CD4-positive, CD25-positive, alpha-beta regulatory T cell (primary cell): ENCODE data around the gene SLC9A9. TPM values are rescaled to one million over a fixed set of nuclear protein-coding genes. Genes with fewer than 3 reads are reported as not detected.

Experiments used
- ATAC-seq, 2 donors: fragments of 150-1000 bp; cut with Tn5 transposase; one replicate each; pipeline ENCODE4 v1.10.0; 2021; ENCODE audit warnings: low read depth in 2 of 2, moderate number of reproducible peaks in 2 of 2, moderate library complexity in 1 of 2
- DNase-seq, 3 donors: peaks; one replicate each; pipeline versions ENCODE4 v3.0.0 to v3.0.0-alpha.2; 2012 to 2022; ENCODE audit warnings: mixed read lengths in 1 of 3
- H3K27ac ChIP-seq: one replicate; pipeline ENCODE4 v1.7.0; 2013; ENCODE audit warnings: mild to moderate bottlenecking, low read length; ENCODE audit not compliant: insufficient read depth, poor library complexity, severe bottlenecking
- H3K27me3 ChIP-seq: one replicate; pipeline ENCODE4 v1.7.0; 2013; ENCODE audit warnings: low read length; ENCODE audit not compliant: control insufficient read depth, insufficient read depth
- H3K36me3 ChIP-seq: one replicate; pipeline ENCODE4 v1.7.0; 2013; ENCODE audit warnings: mild to moderate bottlenecking, low read length, moderate library complexity; ENCODE audit not compliant: control insufficient read depth, insufficient read depth
- H3K4me1 ChIP-seq: 2 replicates; pipeline ENCODE4 v1.7.0; 2013; ENCODE audit warnings: mild to moderate bottlenecking, low read length; ENCODE audit not compliant: insufficient read depth, control insufficient read depth, poor library complexity, severe bottlenecking
- H3K4me3 ChIP-seq: one replicate; pipeline ENCODE4 v1.7.0; 2013; ENCODE audit warnings: low read depth, mild to moderate bottlenecking, low read length, moderate library complexity
- H3K9me3 ChIP-seq, 2 experiments: 1 replicate in 1 of 2; 2 replicates in 1 of 2; pipeline ENCODE4 v1.7.0; 2013; ENCODE audit warnings: low read length in 2 of 2, mild to moderate bottlenecking in 1 of 2, moderate library complexity in 1 of 2; ENCODE audit not compliant: control insufficient read depth in 2 of 2
- H3K27ac Mint-ChIP-seq, 3 donors: one replicate each; pipeline ENCODE4 v1.8.0; 2020 to 2022; ENCODE audit warnings: mild to moderate bottlenecking in 3 of 3, mixed read lengths in 3 of 3, moderate library complexity in 2 of 3
- H3K27me3 Mint-ChIP-seq: one replicate; pipeline ENCODE4 v1.8.0; 2022; ENCODE audit warnings: mild to moderate bottlenecking, mixed read lengths
- H3K36me3 Mint-ChIP-seq: one replicate; pipeline ENCODE4 v1.8.0; 2020; ENCODE audit warnings: mixed read lengths
- H3K4me1 Mint-ChIP-seq, 4 donors: one replicate each; pipeline ENCODE4 v1.8.0; 2020 to 2022; ENCODE audit warnings: mixed read lengths in 4 of 4, mild to moderate bottlenecking in 1 of 4
- H3K4me3 Mint-ChIP-seq, 4 donors: one replicate each; pipeline ENCODE4 v1.8.0; 2020 to 2022; ENCODE audit warnings: mild to moderate bottlenecking in 4 of 4, mixed read lengths in 4 of 4, moderate library complexity in 3 of 4
- H3K9me3 Mint-ChIP-seq, 7 donors: one replicate each; pipeline ENCODE4 v1.8.0; 2020 to 2022; ENCODE audit warnings: mixed read lengths in 7 of 7, mild to moderate bottlenecking in 3 of 7, moderate library complexity in 2 of 7
- polyA plus RNA-seq, 4 donors: library from polyadenylated mRNA; unstranded; fragments of 300-500 nt; fragmentation: Illumina TruSeq; gene quantifications; one replicate each; pipeline ENCODE4 v1.2.3, GENCODE V29; 2021
- total RNA-seq: library from RNA; stranded (reverse); gene quantifications from one replicate; pipeline ENCODE4 v1.2.3, GENCODE V29; 2022

SLC9A9 gene
- total and polyA plus RNA-seq, 5 donors from 2014 or later: 31.7 to 49.3 (median 46.4) TPM

DNA sequence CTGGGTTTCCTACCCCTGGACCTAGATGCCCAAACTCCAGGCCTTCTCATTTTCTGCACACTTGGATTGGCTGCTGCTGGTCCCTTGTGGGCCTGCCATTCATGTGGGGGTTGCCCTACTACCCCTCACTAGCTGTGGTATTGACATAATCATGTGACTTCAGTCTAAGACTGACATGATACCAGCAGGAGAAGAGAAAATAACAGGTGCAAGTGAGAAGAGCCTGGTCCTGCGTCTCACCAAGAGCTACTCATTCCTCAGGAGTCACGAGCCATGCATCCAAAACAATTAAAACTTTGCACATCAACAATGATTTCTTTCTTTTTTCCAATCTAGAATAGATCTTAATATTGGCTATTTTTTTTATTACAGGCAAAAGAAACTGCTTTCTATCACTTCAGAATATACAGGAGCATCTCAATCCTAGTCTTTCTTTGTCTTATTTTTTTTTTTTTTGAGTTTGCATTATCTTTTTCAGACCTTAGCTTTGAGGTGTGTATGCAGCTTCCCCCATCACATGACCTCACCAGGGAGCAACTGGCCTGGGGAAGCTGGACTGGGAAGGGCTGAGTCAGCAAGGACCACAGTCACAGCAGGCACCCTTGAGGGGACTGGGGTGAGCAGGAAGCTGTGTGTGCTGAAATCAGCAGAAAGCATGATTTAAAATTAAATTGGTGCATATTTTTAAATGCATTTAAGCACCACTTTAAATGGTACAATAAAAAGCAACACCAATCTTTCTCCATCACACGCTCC is 27.6 kb downstream of the SLC9A9 start:
- H3K9me3 ChIP-seq: no peaks in the 10 kb centered on the region
- DNase-seq (no peak), ATAC-seq (no peak)
- H3K4me1 ChIP-seq: peaks cover 17% of the 10 kb centered on the region
- H3K27me3 ChIP-seq: no peaks in the 10 kb centered on the region
- Mint-ChIP-seq H3K36me3 (peaks cover 21% of the 10 kb centered on the region), H3K4me1 (peaks cover 15 to 40% (median 26%) of the 10 kb centered on the region in 4 donors), H3K27me3 (no peaks in the 10 kb centered on the region), H3K9me3 (no peaks in the 10 kb centered on the region), H3K27ac (peak overlapping the region in 1 of 3 donors; percentile 64), H3K4me3 (no peak overlapping the region)
- no peak overlapping the region for H3K4me3 ChIP-seq
- no peak overlapping the region for H3K27ac ChIP-seq
- H3K36me3 ChIP-seq: no peaks in the 10 kb centered on the region

DNA sequence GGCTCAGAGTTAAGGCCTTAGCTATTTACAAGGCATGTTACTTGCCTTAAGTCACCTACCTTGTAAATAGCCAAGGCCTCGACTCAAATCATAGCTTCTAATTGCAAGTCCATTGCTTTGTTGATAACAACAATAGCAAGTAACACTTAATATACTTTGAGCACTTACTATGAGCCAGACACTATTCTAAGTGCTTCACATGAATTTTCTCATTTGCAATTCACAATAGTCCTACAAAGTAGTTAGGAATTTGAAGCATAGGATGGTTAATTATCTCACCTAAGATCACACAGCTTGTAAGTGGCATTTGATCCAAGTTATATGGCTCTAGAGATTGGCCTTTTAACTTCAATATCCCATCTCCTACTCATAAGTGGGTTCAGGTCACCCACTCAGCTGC is 28.4 kb downstream of the SLC9A9 start:
- no peak for ATAC-seq

DNA sequence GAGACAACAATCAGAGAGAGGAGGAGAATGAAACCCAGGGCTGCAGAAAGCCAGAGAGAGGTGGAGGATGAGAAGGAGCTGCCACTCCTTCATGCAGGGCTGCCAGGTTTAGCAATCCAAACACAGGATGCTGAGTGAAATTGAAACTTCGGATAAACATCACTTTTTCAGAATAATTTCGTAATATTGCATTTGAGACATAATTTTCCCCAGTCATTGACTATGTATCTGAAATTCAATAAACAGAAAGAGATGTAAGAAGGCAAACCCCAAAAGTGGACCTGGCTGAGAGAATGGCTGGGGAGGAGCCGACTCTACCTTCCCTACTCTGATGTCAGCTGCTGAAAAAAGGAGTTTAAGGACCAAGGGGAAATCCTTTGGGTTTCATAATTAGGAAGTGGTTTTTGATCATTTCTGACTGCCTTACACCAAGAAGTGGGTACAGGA is 33.8 kb downstream of the SLC9A9 start:
- no peaks in the 10 kb centered on the region for H3K36me3 ChIP-seq
- Mint-ChIP-seq H3K4me1 (peaks cover 11 to 28% (median 20%) of the 10 kb centered on the region in 4 donors), H3K27me3 (no peaks in the 10 kb centered on the region), H3K27ac (peak overlapping the region; percentile 50 to 67 (median 51)), H3K9me3 (peaks cover 0 to 2% (median 0%) of the 10 kb centered on the region in 7 donors), H3K4me3 (peak overlapping the region in 3 of 4 donors; percentile 18 to 55 (median 54)), H3K36me3 (peaks cover 35% of the 10 kb centered on the region)
- H3K4me3 ChIP-seq: peak overlapping the region; percentile 3
- DNase-seq (peak in 1 of 3 donors; percentile 42), ATAC-seq (no peak)
- no peaks in the 10 kb centered on the region for H3K27me3 ChIP-seq
- no peak overlapping the region for H3K27ac ChIP-seq
- H3K4me1 ChIP-seq: peaks cover 10% of the 10 kb centered on the region
- H3K9me3 ChIP-seq: no peaks in the 10 kb centered on the region

More for the DNA sequence above, 28.4 kb downstream of the SLC9A9 start:
- no peaks in the 10 kb centered on the region for H3K9me3 ChIP-seq
- no peak overlapping the region for H3K27ac Mint-ChIP-seq
- H3K36me3 ChIP-seq: no peaks in the 10 kb centered on the region
- H3K9me3 Mint-ChIP-seq: no peaks in the 10 kb centered on the region
- peaks cover 12 to 37% (median 21%) of the 10 kb centered on the region in 4 donors for H3K4me1 Mint-ChIP-seq
- H3K4me1 ChIP-seq: peaks cover 14% of the 10 kb centered on the region
- H3K27me3 Mint-ChIP-seq: no peaks in the 10 kb centered on the region
- no peak overlapping the region for H3K27ac ChIP-seq
- no peaks in the 10 kb centered on the region for H3K27me3 ChIP-seq
- H3K4me3 Mint-ChIP-seq: no peak overlapping the region
- peaks cover 22% of the 10 kb centered on the region for H3K36me3 Mint-ChIP-seq
- no peak overlapping the region for H3K4me3 ChIP-seq
- no peak for DNase-seq

DNA sequence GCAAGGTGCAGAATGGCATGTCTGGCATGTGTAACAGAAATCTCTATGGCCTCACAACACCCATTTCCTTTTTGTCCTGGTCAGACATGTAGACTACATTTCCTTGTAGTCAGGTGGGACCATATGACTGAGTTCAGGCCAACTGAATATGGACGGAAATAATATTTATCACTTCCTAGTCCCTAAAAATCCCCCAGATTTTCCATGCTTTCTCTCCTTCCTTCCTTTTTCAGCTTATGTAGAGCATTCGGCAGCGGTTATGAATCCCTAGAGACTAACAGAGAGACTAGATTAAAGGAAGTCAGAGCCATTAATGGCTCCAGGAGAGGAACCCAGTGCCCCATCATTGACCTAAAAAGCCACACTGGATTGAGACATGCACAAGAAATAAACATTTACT is 35.8 kb downstream of the SLC9A9 start:
- Mint-ChIP-seq H3K27ac (no peak overlapping the region), H3K4me3 (no peak overlapping the region), H3K4me1 (peaks cover 13 to 34% (median 20%) of the 10 kb centered on the region in 4 donors), H3K27me3 (no peaks in the 10 kb centered on the region), H3K36me3 (peaks cover 35% of the 10 kb centered on the region), H3K9me3 (peaks cover 0 to 2% (median 0%) of the 10 kb centered on the region in 7 donors)
- H3K4me3 ChIP-seq: no peak overlapping the region
- H3K36me3 ChIP-seq: no peaks in the 10 kb centered on the region
- peaks cover 10% of the 10 kb centered on the region for H3K4me1 ChIP-seq
- DNase-seq (no peak), ATAC-seq (no peak)
- no peaks in the 10 kb centered on the region for H3K27me3 ChIP-seq
- no peaks in the 10 kb centered on the region for H3K9me3 ChIP-seq
- no peak overlapping the region for H3K27ac ChIP-seq

DNA sequence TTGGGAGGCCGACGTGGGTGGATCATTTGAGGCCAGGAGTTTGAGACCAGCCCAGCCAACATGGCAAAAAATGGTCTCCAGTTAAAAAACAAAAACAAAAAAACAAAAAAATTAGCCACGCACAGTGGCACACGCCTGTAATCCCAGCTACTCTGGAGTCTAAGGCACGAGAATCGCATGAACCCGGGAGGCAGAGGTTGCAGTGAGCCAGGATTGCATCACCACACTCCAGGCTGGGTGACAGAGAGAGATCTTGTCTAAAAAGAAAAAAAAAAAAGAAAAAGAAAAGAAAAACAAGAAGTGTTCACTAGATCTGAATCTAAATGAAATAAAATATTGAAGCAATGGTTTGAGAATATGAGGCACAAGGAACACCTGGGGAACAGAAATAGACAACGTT is 36.7 kb downstream of the SLC9A9 start:
- peaks cover 0 to 2% (median 0%) of the 10 kb centered on the region in 7 donors for H3K9me3 Mint-ChIP-seq
- no peak overlapping the region for H3K4me3 Mint-ChIP-seq
- H3K27ac ChIP-seq: no peak overlapping the region
- no peaks in the 10 kb centered on the region for H3K27me3 Mint-ChIP-seq
- H3K4me3 ChIP-seq: no peak overlapping the region
- peaks cover 10% of the 10 kb centered on the region for H3K4me1 ChIP-seq
- H3K27me3 ChIP-seq: no peaks in the 10 kb centered on the region
- ATAC-seq (no peak), DNase-seq (no peak)
- H3K27ac Mint-ChIP-seq: no peak overlapping the region
- H3K36me3 ChIP-seq: no peaks in the 10 kb centered on the region
- H3K9me3 ChIP-seq: no peaks in the 10 kb centered on the region
- peaks cover 13 to 34% (median 22%) of the 10 kb centered on the region in 4 donors for H3K4me1 Mint-ChIP-seq
- H3K36me3 Mint-ChIP-seq: peaks cover 37% of the 10 kb centered on the region

DNA sequence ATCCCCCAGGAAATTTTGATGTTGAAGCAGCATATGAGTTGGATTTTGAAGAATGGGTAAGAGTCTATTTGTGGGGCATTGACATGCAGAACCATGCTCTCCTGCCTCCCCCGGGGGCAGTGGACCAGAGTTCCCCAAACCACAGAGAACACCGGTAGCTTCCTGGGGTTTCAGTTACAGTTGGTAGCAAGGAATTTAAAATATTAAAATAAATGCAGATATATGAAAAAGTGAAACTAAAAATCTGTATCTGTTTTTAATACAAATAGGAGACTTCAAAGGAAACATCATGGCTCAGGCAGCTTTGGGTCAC is 37.4 kb downstream of the SLC9A9 start:
- H3K4me1 ChIP-seq: peaks cover 10% of the 10 kb centered on the region

DNA sequence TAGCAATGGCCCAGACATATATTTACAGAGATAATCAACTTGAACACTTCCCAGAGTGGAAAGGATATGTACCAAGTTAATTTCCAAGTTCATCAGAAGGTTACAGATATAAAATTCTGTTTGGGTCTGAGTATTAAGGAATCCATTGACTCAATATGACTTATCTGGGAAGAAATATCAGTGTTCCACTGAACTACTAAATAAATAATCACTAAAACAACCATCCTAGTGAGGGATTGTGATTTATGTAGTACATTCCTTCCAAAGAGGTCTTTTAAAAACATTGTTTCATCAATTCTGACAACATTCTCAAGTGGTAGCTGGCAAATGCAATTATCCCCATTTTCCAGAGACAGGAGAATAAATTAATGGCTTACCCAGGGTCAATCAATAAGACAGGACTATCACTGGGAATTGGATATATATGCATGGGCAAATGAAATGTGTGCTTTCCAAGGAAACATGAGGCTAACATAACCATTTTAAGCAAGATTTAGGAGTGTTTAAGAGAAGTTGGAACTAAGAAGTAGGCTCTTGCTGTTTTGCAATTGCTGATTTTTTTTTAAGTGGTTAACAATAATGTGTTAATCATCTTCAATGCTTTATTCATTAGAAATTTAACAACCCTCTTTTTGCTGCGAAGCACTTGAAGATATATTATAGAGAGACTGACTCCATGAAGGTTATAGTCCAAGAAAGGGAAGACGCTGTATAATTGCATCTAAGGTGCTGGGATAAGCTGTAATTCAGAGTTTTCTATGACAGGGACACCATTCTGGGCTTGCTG is 37.9 kb downstream of the SLC9A9 start:
- H3K9me3 Mint-ChIP-seq: peaks cover 0 to 2% (median 0%) of the 10 kb centered on the region in 7 donors

More for the DNA sequence above, 37.4 kb downstream of the SLC9A9 start:
- Histone ChIP-seq H3K9me3 (no peaks in the 10 kb centered on the region), H3K4me3 (no peak overlapping the region), H3K27ac (no peak overlapping the region), H3K36me3 (no peaks in the 10 kb centered on the region), H3K27me3 (no peaks in the 10 kb centered on the region)
- no peak for ATAC-seq
- Mint-ChIP-seq H3K36me3 (peaks cover 33% of the 10 kb centered on the region), H3K4me3 (no peak overlapping the region), H3K27me3 (no peaks in the 10 kb centered on the region), H3K4me1 (peaks cover 13 to 27% (median 22%) of the 10 kb centered on the region in 4 donors), H3K27ac (no peak overlapping the region), H3K9me3 (peaks cover 0 to 2% (median 0%) of the 10 kb centered on the region in 7 donors)
- DNase-seq: no peak

More for the DNA sequence above, 37.9 kb downstream of the SLC9A9 start:
- no peaks in the 10 kb centered on the region for H3K9me3 ChIP-seq
- DNase-seq (no peak), ATAC-seq (no peak)
- H3K36me3 ChIP-seq: no peaks in the 10 kb centered on the region
- H3K36me3 Mint-ChIP-seq: peaks cover 30% of the 10 kb centered on the region
- no peaks in the 10 kb centered on the region for H3K27me3 Mint-ChIP-seq
- H3K27ac ChIP-seq: no peak overlapping the region
- peaks cover 10% of the 10 kb centered on the region for H3K4me1 ChIP-seq
- H3K4me3 Mint-ChIP-seq: no peak overlapping the region
- H3K4me1 Mint-ChIP-seq: peaks cover 13 to 27% (median 22%) of the 10 kb centered on the region in 4 donors
- H3K4me3 ChIP-seq: no peak overlapping the region
- no peak overlapping the region for H3K27ac Mint-ChIP-seq
- no peaks in the 10 kb centered on the region for H3K27me3 ChIP-seq
